GM18907 (cell line): ENCODE results near the gene PTPRN2.
"Not testable (repeated sequence)": the region's sequence is repeated elsewhere in the genome, so short reads cannot be mapped to it uniquely, and the experiment has no call there.

ENCODE experiments used
- ATAC-seq: cut with Tn5 transposase; IDR thresholded peaks from one replicate; pipeline ENCODE4 v1.9.1; 2021; ENCODE audit warnings: mild to moderate bottlenecking, moderate library complexity; ENCODE audit not compliant: unreplicated experiment

PTPRN2 gene

DNA sequence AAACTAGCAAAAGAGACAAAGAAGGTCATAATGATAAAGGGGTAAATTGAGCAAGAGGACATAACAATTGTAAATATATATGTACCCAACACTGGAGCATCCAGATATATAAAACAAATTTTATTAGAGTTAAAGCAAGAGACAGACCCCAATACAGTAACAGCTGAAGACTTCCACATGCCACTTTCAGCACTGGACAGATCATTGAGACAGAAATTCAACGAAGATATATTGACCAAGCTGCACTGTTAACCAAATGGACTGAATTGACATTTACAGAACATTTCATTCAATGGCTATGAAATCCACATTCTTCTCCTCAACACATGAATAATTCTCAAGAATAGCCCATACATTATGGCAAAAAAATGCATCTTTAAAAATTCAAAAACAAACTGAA lies 378.2 kb downstream of the PTPRN2 start:
- ATAC-seq: no peak

DNA sequence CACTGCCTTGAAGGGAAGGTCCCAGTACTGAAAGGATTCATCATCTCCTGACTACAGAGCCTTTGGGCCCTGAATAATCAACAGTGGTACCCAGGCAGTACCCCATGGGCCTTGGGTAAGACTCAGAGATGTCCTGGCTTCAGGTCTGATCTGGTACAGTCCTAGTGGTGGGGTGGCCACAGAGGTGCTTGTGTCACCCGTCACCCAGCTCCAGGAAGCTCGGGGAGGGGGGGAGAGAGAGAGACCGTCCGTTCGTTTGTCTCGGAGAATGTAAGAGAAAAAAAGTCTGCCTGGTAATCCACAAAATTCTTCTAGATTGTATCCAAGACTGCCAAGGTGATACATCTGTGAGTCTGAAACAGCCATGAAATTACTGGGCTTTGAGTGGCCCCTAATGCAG lies 381.3 kb downstream of the PTPRN2 start:
- ATAC-seq: no peak

- ATAC-seq: no peak
Measured at GRCh38 chr7:158204453-158204852, 383.2 kb downstream of the PTPRN2 start.

GRCh38 chr7:158203948-158204347 lies 383.7 kb downstream of the PTPRN2 start:
- not testable (repeated sequence) for ATAC-seq

- no peak for ATAC-seq
Measured at GRCh38 chr7:158194365-158194900, 393.2 kb downstream of the PTPRN2 start.

DNA sequence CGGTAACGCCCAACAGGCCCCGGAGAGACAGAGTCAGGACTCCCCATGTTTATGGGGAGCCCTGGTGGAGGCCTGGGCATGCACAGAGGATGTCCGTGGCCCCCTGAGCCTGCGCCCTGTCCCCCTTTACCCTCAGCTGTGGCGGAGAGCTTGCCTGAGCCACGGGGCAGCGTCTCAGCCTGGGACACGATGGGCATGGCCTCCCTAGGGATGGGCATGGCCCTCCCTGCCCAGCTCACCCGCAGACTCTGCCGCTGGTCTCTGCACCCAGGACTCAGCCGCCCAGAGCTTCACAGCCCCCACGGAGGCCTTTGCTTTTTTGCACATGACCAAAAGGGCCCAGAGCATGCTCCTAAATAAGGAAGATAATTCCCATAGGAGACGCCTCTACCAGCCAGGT lies 394.2 kb downstream of the PTPRN2 start:
- ATAC-seq: no peak

GRCh38 chr7:158192956-158193355 lies 394.7 kb downstream of the PTPRN2 start:
- ATAC-seq: no peak

DNA sequence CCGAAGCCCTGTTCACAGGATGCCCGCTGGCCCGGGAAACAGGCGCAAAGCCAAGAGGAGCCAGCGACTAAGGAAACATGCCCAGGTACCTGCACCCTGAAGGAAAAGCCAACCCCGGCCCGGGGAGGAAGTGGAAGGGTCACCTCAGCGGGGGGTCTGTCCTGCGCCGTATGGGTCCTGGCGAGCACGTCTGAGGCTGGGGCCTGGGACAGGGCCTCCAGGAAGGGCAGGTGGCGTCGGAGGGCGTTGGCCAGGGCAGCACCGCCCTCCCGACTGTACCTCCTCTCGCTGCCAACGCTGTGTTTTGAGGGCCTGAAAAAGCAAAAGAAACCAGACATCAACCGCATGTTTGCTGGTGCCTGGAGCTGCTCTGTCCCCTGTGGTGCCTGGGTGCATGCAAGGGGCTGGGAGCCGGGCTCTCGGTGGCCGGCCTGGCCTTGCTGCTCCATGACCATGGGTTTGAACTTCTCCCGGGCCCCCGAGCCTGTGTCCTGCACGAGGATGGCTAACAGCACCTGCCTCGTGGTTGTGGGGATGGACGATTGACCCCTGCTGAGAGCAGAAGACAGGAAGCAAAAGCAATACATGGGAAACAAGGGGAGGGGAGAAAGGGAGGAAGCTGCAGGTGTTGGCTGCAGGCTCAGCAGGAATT lies 395.3 kb downstream of the PTPRN2 start:
- no peak for ATAC-seq

GRCh38 chr7:158191671-158192070 lies 396.0 kb downstream of the PTPRN2 start:
- no peak for ATAC-seq

- ATAC-seq: no peak
Measured at GRCh38 chr7:158190756-158191155, 396.9 kb downstream of the PTPRN2 start.

DNA sequence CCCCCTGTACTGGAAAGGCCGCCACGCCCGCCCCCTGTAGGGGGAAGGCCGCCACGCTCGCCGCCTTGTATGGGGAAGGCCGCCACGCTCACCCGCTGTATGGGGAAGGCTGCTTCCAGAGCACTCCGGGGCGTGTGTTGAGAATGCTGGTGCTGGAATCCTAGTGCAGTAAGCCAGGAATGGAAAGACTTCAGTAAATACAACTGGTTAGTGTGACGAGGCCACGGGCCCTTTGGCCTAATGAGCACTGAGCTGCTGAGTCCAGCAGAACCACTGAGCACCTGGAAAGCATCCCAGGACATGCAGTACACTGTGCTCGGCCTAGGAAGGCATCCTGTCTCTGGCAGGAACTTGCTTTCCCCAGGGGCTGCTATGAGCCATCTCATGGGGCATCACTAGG lies 398.9 kb downstream of the PTPRN2 start:
- no peak for ATAC-seq

GRCh38 chr7:158187694-158187994 lies 400.0 kb downstream of the PTPRN2 start:
- no peak for ATAC-seq

GRCh38 chr7:158186864-158187693 lies 400.5 kb downstream of the PTPRN2 start:
- ATAC-seq: no peak

- ATAC-seq: no peak
Measured at GRCh38 chr7:158186406-158186805, 401.2 kb downstream of the PTPRN2 start.

GRCh38 chr7:158185653-158186052 lies 402.0 kb downstream of the PTPRN2 start:
- no peak for ATAC-seq

DNA sequence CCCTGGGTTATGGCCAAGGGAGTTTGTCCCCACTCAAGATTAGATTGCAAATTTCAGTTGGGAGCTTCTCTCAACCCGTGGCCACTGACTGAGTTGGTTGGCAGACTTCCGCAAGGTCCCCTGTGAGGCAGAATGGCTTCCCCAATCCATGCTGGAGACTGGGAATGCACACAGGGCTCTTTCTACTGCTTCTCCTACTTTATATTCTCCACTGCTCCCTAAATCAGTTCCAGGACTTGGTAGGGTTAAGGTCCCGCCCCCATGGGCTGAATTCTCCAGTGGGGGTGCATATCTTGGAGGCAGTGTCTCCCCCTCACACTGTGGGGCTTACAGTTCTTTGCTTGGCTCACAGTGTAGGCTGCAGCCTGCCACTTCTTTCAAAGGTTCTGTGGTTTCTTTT lies 404.2 kb downstream of the PTPRN2 start:
- ATAC-seq: no peak

DNA sequence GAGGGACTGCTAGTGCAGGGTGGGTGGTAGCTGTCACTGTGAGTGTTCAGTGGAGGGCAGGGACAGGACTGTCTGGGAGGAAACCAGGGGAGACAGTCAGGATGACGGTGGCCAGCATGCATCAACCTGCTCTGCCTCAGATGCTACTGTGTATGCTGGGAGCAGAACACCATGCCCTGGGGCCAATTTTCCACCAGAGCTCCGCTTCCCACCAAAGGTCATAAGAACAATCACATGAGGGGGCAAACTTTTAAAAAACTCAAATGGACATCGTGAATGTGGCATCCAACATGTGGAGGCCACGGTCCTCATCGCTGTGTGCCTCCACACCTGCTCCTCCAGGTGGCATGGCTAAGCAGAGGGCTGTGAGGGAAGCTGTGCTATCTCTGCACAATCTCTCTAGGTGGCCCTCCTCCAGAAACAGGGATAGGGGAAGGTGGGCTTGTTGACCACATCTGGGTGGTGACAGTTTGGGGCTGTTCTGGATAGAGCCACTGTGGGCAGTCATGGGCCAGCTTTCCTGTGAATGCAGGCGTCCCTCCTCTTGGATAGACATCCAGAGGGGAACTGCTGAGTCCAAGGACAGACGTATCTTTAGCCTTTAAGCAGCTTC lies 411.0 kb downstream of the PTPRN2 start:
- no peak for ATAC-seq

DNA sequence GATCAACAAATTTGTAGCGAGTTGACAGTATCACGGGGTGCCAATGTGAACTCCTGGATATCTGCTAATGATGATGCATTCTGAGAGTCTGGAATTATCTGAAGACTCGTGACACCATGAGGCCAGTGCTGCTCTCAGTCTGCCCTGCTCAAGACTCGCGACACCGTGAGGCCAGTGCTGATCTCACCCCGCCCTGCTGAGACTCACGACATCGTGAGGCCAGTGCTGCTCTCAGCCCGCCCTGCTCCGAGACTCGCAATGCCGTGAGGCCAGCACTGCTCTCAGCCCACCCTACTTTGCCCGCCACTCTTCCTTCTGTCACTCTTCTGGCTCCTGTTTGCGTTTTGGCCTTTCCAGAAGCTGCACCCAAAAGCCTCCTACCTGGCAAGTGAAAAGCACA lies 411.8 kb downstream of the PTPRN2 start:
- no peak for ATAC-seq

- no peak for ATAC-seq
Measured at GRCh38 chr7:158174947-158175346, 412.7 kb downstream of the PTPRN2 start.

GRCh38 chr7:158167373-158167772 lies 420.2 kb downstream of the PTPRN2 start:
- no peak for ATAC-seq

DNA sequence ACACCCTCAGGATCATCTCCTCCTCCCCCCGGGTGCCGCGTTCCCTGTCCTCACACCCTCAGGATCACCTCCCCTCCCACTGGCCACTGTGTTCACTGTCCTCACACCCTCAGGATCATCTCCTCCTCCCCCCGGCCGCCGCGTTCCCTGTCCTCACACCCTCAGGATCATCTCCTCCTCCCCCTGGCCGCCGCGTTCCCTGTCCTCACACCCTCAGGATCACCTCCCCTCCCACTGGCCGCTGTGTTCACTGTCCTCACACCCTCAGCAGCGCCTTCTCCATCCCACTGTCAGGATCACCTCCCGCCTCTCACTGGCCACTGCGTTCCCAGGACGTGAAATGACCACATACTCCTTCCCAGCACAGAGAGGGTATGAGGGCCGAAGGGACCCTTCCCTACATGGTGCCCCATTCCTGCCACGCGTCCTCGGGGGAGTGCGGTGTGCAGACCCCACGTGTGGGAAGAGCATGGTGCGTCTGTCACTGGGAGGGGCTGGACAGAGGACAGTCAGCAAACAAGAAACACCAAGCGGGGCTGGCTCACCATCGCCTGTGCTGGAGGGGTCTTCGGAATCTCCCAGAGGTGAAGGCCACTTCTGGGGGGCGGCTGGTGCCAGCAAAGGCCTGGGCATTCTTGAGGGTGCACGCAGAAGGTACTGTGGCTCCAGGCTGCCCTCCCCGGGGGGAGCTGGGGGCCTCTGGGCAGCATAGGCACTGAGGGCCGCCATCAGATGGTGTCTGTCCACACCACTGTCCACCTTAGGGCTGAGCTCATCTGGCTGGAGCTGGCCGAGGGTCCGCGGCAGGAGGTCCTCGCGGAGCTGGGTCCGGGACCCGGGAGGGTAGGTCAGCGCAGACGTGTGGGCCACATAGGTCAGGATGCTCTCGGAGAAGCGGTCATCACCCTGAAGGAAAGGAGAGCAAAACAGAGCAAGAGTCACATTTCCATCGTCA lies 421.0 kb downstream of the PTPRN2 start:
- no peak for ATAC-seq
